Measurements from ENCODE around the gene SAMD13. TPM values are rescaled to one million over a fixed set of nuclear protein-coding genes. Genes with fewer than 3 reads are reported as not detected.

Gene SAMD13
- total and polyA plus RNA-seq, 2 of the 4 experiments (the other 2 are of a cell fraction), result 0.27 to 0.36 TPM

DNA sequence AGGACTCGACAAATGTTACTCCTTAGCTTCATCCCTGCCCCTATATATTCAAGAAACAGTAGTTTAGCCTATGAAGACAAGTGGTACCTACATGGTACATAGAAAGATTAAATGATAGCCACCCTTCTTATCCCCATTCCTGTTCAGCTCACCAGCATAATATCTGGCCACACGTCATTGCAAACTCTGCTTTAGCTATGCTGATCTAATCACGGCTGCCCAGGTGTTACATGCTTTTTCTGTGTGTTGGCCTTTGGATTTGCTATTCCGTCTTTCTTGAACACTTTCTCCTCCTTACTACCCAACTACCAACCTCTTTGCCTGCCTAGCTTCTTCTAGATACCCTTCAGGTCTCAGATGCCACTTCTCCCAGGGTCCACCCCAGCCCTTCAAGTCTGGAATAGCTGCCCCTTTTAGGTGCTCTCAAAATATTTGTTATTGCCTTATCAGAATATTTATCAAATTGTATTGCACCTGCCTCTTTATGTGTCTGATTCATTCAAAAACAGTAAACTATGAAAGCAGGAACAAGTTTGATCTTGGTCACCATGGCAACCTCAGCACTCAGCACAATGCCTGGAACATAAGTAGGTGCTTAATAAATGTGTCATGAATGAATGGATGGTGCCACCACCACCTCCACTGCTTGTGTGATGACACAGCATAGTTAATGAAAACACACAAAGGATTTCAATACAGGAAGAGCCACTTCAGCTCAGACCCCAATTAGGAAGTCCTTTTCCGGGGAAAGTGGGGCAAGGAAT is 85.4 kb downstream of the SAMD13 start:
- H3K36me3 ChIP-seq (ENCODE audit: control insufficient read depth, insufficient read depth, low read length), result no peaks in the 10 kb centered on the region
- H2BK20ac ChIP-seq (ENCODE audit: low read depth, low read length), result no peak overlapping the region
- ATAC-seq (ENCODE audit: low read depth), result no peak
- H2BK120ac ChIP-seq (ENCODE audit: low read depth, low read length), result no peak overlapping the region
- H2BK5ac ChIP-seq (ENCODE audit: low read depth, low read length, poor library complexity, severe bottlenecking), result no peak overlapping the region
- TF ChIP-seq BHLHE40 (IDR thresholded peaks at IDR 0.05; ENCODE audit: low read depth, low read length), result no peak
- no peak for TF ChIP-seq RFX5 (IDR thresholded peaks at IDR 0.05; ENCODE audit: low read depth, low read length)
- no peak for TF ChIP-seq CEBPB (IDR thresholded peaks at IDR 0.05; ENCODE audit: low read depth, low read length)
- TF ChIP-seq MXI1 (IDR thresholded peaks at IDR 0.05; ENCODE audit: borderline replicate concordance, low read depth, low read length), result no peak
- TF ChIP-seq NFE2L2 (IDR thresholded peaks at IDR 0.05; ENCODE audit: low read depth, low read length), result no peak
- TF ChIP-seq SMC3 (IDR thresholded peaks at IDR 0.05; ENCODE audit: low read depth, low read length), result no peak
- no peak for TF ChIP-seq MAFK (IDR thresholded peaks at IDR 0.05; ENCODE audit: low read depth, low read length)
- TF ChIP-seq FOS (IDR thresholded peaks at IDR 0.05; ENCODE audit: low read depth, low read length), result no peak
- no peak for TF ChIP-seq RCOR1 (IDR thresholded peaks at IDR 0.05; ENCODE audit: insufficient replicate concordance, low read length)
- no peak for TF ChIP-seq CHD1 (IDR thresholded peaks at IDR 0.05; ENCODE audit: low read depth, low read length)
- TF ChIP-seq MAZ (IDR thresholded peaks at IDR 0.05; ENCODE audit: borderline replicate concordance, low read depth, low read length), result no peak
- TF ChIP-seq, protein P1, sequence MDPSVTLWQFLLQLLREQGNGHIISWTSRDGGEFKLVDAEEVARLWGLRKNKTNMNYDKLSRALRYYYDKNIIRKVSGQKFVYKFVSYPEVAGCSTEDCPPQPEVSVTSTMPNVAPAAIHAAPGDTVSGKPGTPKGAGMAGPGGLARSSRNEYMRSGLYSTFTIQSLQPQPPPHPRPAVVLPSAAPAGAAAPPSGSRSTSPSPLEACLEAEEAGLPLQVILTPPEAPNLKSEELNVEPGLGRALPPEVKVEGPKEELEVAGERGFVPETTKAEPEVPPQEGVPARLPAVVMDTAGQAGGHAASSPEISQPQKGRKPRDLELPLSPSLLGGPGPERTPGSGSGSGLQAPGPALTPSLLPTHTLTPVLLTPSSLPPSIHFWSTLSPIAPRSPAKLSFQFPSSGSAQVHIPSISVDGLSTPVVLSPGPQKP (IDR thresholded peaks at IDR 0.05; ENCODE audit: borderline replicate concordance, low read depth, low read length), result no peak
- DNase-seq, result no peak
- H2BK15ac ChIP-seq (ENCODE audit: low read depth, low read length), result no peak overlapping the region
- no peak overlapping the region for H3K56ac ChIP-seq (ENCODE audit: extremely low read depth, insufficient read depth, low read length)
- no peaks in the 10 kb centered on the region for H3K27me3 ChIP-seq (ENCODE audit: control insufficient read depth, insufficient read depth, low read length)
- 80% methylated on average over 1 of the region's 5 CpGs; no CpG with 5 or more reads in 1 of the 2 experiments for WGBS, 2 experiments (ENCODE audit: extremely low coverage in 2 of 2, insufficient read length in 1 of 2)
- no peak overlapping the region; the same call in 1 of the 2 replicates for H3K23ac ChIP-seq (ENCODE audit: low read depth, low read length)
- H4K91ac ChIP-seq (ENCODE audit: insufficient read depth, low read depth, low read length), result no peak overlapping the region
- CTCF ChIA-PET, result interaction anchor here (1.1 kb wide), 1 partner anchor 11 kb away, joined by 3 read pairs; no protein-coding TSS in a partner anchor
- dilution Hi-C loops (cut with HindIII; ENCODE audit: low sequenced_read_pairs, unreplicated experiment) (no loop called here), intact Hi-C loops (cut with micrococcal nuclease) (no loop called here), in situ Hi-C loops (cut with MboI; ENCODE audit: low sequenced_read_pairs) (no loop called here)
- no peaks in the 10 kb centered on the region for H4K20me1 ChIP-seq (ENCODE audit: insufficient read depth, low read length)
- H3K79me1 ChIP-seq (ENCODE audit: low read depth in 1 of 2, low read length in 2 of 2), result no peaks in the 10 kb centered on the region
- no peak overlapping the region for H3K27ac ChIP-seq (ENCODE audit: insufficient read depth, low read length)
- no peaks in the 10 kb centered on the region for H3K9me3 ChIP-seq (ENCODE audit: control insufficient read depth, insufficient read depth, low read length)
- H2AK5ac ChIP-seq (ENCODE audit: low read depth, low read length), result no peak overlapping the region
- no peak overlapping the region for H3K9ac ChIP-seq (ENCODE audit: low read depth, low read length)
- no peak overlapping the region for H2AFZ ChIP-seq (replicated peaks; ENCODE audit: low read length, poor library complexity)
- 0 out of 2 replicates have a peak overlapping the region, but pooled peaks have one; percentile 29 for H3K14ac ChIP-seq (replicated peaks; ENCODE audit: low read depth, low read length)
- H2AK9ac ChIP-seq (replicated peaks; ENCODE audit: low read depth, low read length, poor library complexity), result no peak overlapping the region
- no peak overlapping the region for H4K8ac ChIP-seq (ENCODE audit: low read depth in 2 of 2, low read length in 2 of 2)
- POLR2A ChIA-PET (ENCODE audit: unreplicated experiment), result no interaction called here
- H3K4me2 ChIP-seq (ENCODE audit: low read depth, low read length), result no peak overlapping the region
- no peak overlapping the region for H3K4me3 ChIP-seq (ENCODE audit: insufficient read depth, low read depth, low read length)
- H3K18ac ChIP-seq (ENCODE audit: low read depth, low read length), result no peak overlapping the region
- H3K9me1 ChIP-seq (ENCODE audit: insufficient read depth, low read length), result no peaks in the 10 kb centered on the region
- BruUV-seq (replicated peaks), result no TSS peak
- H3K4ac ChIP-seq (ENCODE audit: low read depth, low read length), result no peak overlapping the region
- H4K5ac ChIP-seq (ENCODE audit: low read depth, low read length), result no peak overlapping the region
- H3K4me1 ChIP-seq (ENCODE audit: control insufficient read depth, insufficient read depth, low read length), result no peaks in the 10 kb centered on the region
